H1 (cell line): ENCODE measurements around the gene SPOCK1. TPM values are rescaled to one million over a fixed set of nuclear protein-coding genes. Genes with fewer than 3 reads are reported as not detected.

Experiments
- CTBP2 ChIP-seq: IDR thresholded peaks from 2 replicates; pipeline ENCODE4 v1.7.0; 2011; ENCODE audit warnings: borderline replicate concordance, mild to moderate bottlenecking, moderate library complexity, mixed read lengths, low read length; ENCODE audit not compliant: insufficient read depth, insufficient read length
- EZH2 ChIP-seq: fragments of 200-600 bp; sonication (generic); IDR thresholded peaks from 2 replicates; pipeline ENCODE4 v1.7.1; 2012; ENCODE audit warnings: low read depth, mild to moderate bottlenecking, moderate library complexity, low read length, inconsistent platforms; ENCODE audit not compliant: severe bottlenecking
- GTF2F1 ChIP-seq: IDR thresholded peaks from 2 replicates; pipeline ENCODE4 v1.6.1; 2012; ENCODE audit warnings: low read depth, low read length, improper control_type of control experiment, borderline replicate concordance
- HDAC2 ChIP-seq, 2 experiments: fragments of 300-600 bp in 1 of 2; sonication (generic) in 1 of 2; IDR thresholded peaks; 2 replicates each; pipeline ENCODE4 v1.6.1; 2011 to 2012; ENCODE audit warnings: low read depth in 2 of 2, low read length in 2 of 2, mild to moderate bottlenecking in 2 of 2, moderate library complexity in 2 of 2, borderline replicate concordance in 1 of 2, inconsistent platforms in 1 of 2
- RAD21 ChIP-seq, 2 experiments: IDR thresholded peaks in 1 of 2; conservative IDR thresholded peaks in 1 of 2; 2 replicates each; pipeline ENCODE4 v1.6.1; 2011; ENCODE audit warnings: low read depth in 2 of 2, low read length in 2 of 2, improper control_type of control experiment in 1 of 2, inconsistent platforms in 1 of 2, mild to moderate bottlenecking in 1 of 2, moderate library complexity in 1 of 2
- SP1 ChIP-seq: IDR thresholded peaks from 2 replicates; pipeline ENCODE4 v1.6.1; 2011; ENCODE audit warnings: low read depth, low read length
- polyA plus RNA-seq, 7 experiments: library from polyadenylated mRNA; depleted of rRNA in 3 of 7; stranded (reverse) in 5 of 7; unstranded in 2 of 7; fragments of >200 nt in 5 of 7; fragments of 200-250 nt in 2 of 7; gene quantifications; 1 replicate in 5 of 7; 2 replicates in 1 of 7; 4 replicates in 1 of 7; pipeline versions ENCODE4 v1.2.1 to v1.2.3, GENCODE V29; 2011 to 2013; ENCODE audit warnings: missing spikeins in 2 of 7, mixed read lengths in 2 of 7
- total RNA-seq: library from RNA; stranded (reverse); fragmentation: NEBNext Ultra II Directional; extraction: Animal tissue kit (Norgen Biotek cat#: 25700); gene quantifications from 2 replicates; pipeline ENCODE4 v1.2.1, GENCODE V29; 2021

Gene SPOCK1
- total and polyA plus RNA-seq, 2 of the 8 experiments (the other 6 are each of a cell fraction or from before 2014, with no cell fraction given) = 6.9 to 18.1 TPM

- TF ChIP-seq HDAC2 (IDR thresholded peaks at IDR 0.05; ENCODE audit: borderline replicate concordance in 1 of 2, low read depth in 2 of 2, low read length in 2 of 2) = no peak
- TF ChIP-seq CTBP2 = no peak
- no peak for TF ChIP-seq GTF2F1
- no peak for TF ChIP-seq SP1
- TF ChIP-seq EZH2 = no peak
- TF ChIP-seq RAD21 (IDR thresholded peaks at IDR 0.05 in 1 of 2, conservative IDR thresholded peaks at IDR 0.05 in 1 of 2; ENCODE audit: low read depth in 2 of 2, low read length in 2 of 2) = no peak
These were observed 198.5 kb downstream of the SPOCK1 start (continued) for GRCh38 chr5:137300411-137301240.
